Heart left ventricle (tissue), 13 donors: ENCODE measurements around the gene ITPR3.

Experiments
- CTCF ChIP-seq, 12 donors: fragments of 200-600 bp; sonication (generic) in 4 of 12; IDR thresholded peaks; one replicate each; pipeline versions ENCODE4 v1.5.0 to v1.8.0; 2018 to 2022; ENCODE audit warnings: antibody characterized with exemption in 12 of 12, mild to moderate bottlenecking in 5 of 12
- POLR2A ChIP-seq, 2 donors: fragments of 450-650 bp; IDR thresholded peaks; one replicate each; pipeline ENCODE4 v1.6.1; 2017; ENCODE audit warnings: antibody characterized with exemption in 2 of 2, mild to moderate bottlenecking in 2 of 2, moderate library complexity in 2 of 2
- donor health status: ischemic (EF 13 %, LVEDD 7.1; RV severe dilation, severe dysfunction).
- donor health status: DM: no; HTN: yes; CAD: no.
- donor health status: DM: no; HTN: no; CAD: no.
- donor health status: ischemic (EF 25% LVEDD 6.9; RV normal size, moderate dysfunction).
- donor health status: ischemic (EF 25% LVEDD 5.7; RV mildly dilated, moderate dysfunction).
- donor health status: ischemic (EF 35%, LVEDD 5.7; RV mildly dilated, moderate dysfunction).
- donor health status: nonischemic (EF 11% LVEDD 7.7; RV severe dilation, severe dysfunction).
- donor health status: DM: yes; HTN: yes; CAD: no.
- donor health status: PGD.
- donor health status: ischemic (EF 29% LVEDD 5.4; RV normal size, mild dysfunction).
- donor health status: nonischemic (EF 23%, LVEDD 6.1; RV moderate dilation, normal function).

GRCh38 chr6:33742092-33742491, 121.0 kb downstream of the ITPR3 start:
- TF ChIP-seq CTCF (IDR thresholded peaks at IDR 0.05): no peak
- TF ChIP-seq POLR2A (IDR thresholded peaks at IDR 0.05): no peak
